Measurements from ENCODE around the gene KAZN. TPM values are rescaled to one million over a fixed set of nuclear protein-coding genes. Genes with fewer than 3 reads are reported as not detected.

KAZN gene
- total RNA-seq, 2 donors from 2014 or later, result 0.46 to 0.58 TPM

GRCh38 chr1:14987829-14988603, 389.5 kb downstream of the KAZN start:
- Mint-ChIP-seq H3K27me3 (ENCODE audit: low read depth) (no peaks in the 10 kb centered on the region), H3K36me3 (ENCODE audit: insufficient read depth in 2 of 2) (no peaks in the 10 kb centered on the region), H3K9me3 (no peaks in the 10 kb centered on the region), H3K27ac (no peak overlapping the region), H3K4me3 (no peak overlapping the region), H3K4me1 (ENCODE audit: low read depth) (no peaks in the 10 kb centered on the region)
- DNase-seq, result no peak
- ATAC-seq (replicated peaks in 1 of 2), result no peak

DNA sequence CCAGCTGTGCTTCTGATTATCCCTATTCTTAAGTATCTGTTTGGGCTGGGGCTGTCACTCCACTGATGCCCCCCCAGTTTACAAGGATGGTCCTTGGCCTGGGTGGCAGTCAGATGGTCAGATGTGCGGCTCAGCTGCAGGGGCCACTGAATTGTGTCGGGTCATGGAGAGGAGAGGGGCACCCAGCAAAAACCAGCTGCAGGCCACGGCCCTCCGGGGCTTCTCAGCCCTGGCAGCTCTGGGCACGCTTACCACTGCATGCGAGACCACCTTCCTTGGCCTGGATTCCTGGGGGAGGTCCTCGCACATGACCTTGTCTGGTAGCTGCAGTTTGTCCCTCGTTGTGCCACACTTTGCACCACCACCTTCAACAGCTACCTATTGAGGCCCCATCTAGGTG, 390.2 kb downstream of the KAZN start:
- Mint-ChIP-seq H3K27ac (no peak overlapping the region), H3K4me1 (ENCODE audit: low read depth) (no peaks in the 10 kb centered on the region), H3K36me3 (ENCODE audit: insufficient read depth in 2 of 2) (no peaks in the 10 kb centered on the region), H3K27me3 (ENCODE audit: low read depth) (no peaks in the 10 kb centered on the region), H3K4me3 (no peak overlapping the region), H3K9me3 (no peaks in the 10 kb centered on the region)
- DNase-seq (no peak), ATAC-seq (replicated peaks in 1 of 2) (no peak)

DNA sequence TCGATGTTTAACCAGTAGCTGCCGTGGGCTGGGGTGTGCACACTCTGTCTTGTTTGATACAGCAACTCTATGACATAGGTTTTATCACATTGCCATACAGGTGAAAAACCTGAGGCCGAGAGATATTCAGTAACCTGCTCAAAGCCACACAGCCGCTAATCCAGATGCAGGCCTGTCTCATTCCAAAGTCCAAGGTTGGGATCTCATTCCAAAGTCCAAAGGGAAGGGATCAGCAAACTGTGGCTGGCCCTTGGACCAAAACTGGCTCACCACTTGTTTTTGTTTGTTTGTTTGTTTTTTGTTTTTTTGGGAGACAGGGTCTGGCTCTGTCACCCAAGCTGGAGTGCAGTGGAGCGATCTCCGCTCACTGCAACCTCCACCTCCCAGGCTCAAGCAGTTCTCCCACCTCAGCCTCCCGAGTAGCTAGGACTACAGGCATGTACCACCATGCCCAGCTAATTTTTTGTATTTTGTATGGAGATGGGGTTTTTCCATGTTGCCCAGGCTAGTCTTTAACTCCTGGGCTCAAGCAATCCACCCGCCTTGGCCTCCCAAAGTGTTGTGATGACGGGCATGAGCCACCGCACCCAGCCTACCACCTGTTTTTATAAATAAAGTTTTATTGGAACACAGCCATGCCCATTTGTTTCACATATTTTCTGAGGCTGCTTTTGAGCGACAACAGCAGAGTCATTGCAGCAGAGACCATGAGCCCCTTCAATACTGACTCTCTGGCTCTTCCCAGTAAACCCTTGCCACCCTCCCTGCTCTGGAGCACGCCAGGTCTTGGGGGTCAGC, 391.6 kb downstream of the KAZN start:
- no peaks in the 10 kb centered on the region for H3K4me1 Mint-ChIP-seq (ENCODE audit: low read depth)
- no peak overlapping the region for H3K4me3 Mint-ChIP-seq
- H3K9me3 Mint-ChIP-seq, result no peaks in the 10 kb centered on the region
- no peaks in the 10 kb centered on the region for H3K27me3 Mint-ChIP-seq (ENCODE audit: low read depth)
- ATAC-seq (replicated peaks in 1 of 2) (no peak), DNase-seq (no peak)
- H3K36me3 Mint-ChIP-seq (ENCODE audit: insufficient read depth in 2 of 2), result no peaks in the 10 kb centered on the region
- no peak overlapping the region for H3K27ac Mint-ChIP-seq

GRCh38 chr1:14993414-14993813, 394.9 kb downstream of the KAZN start:
- Mint-ChIP-seq H3K4me3 (no peak overlapping the region), H3K9me3 (no peaks in the 10 kb centered on the region), H3K27ac (no peak overlapping the region), H3K4me1 (ENCODE audit: low read depth) (no peaks in the 10 kb centered on the region), H3K36me3 (ENCODE audit: insufficient read depth in 2 of 2) (no peaks in the 10 kb centered on the region), H3K27me3 (ENCODE audit: low read depth) (no peaks in the 10 kb centered on the region)
- ATAC-seq (replicated peaks in 1 of 2) (no peak), DNase-seq (no peak)

- Mint-ChIP-seq H3K27ac (no peak overlapping the region), H3K4me3 (no peak overlapping the region), H3K36me3 (ENCODE audit: insufficient read depth in 2 of 2) (no peaks in the 10 kb centered on the region), H3K9me3 (no peaks in the 10 kb centered on the region), H3K4me1 (ENCODE audit: low read depth) (no peaks in the 10 kb centered on the region), H3K27me3 (ENCODE audit: low read depth) (no peaks in the 10 kb centered on the region)
- ATAC-seq (replicated peaks in 1 of 2) (no peak), DNase-seq (no peak)
These were observed 395.7 kb downstream of the KAZN start for GRCh38 chr1:14994148-14994547.

GRCh38 chr1:14994841-14995437, 396.5 kb downstream of the KAZN start:
- no peak overlapping the region for H3K27ac Mint-ChIP-seq
- ATAC-seq (replicated peaks in 1 of 2), result no peak
- no peaks in the 10 kb centered on the region for H3K9me3 Mint-ChIP-seq
- H3K36me3 Mint-ChIP-seq (ENCODE audit: insufficient read depth in 2 of 2), result no peaks in the 10 kb centered on the region
- no peak overlapping the region for H3K4me3 Mint-ChIP-seq
- no peaks in the 10 kb centered on the region for H3K4me1 Mint-ChIP-seq (ENCODE audit: low read depth)
- DNase-seq, result no peak
- H3K27me3 Mint-ChIP-seq (ENCODE audit: low read depth), result no peaks in the 10 kb centered on the region

GRCh38 chr1:14996133-14997050, 397.9 kb downstream of the KAZN start:
- no peak for ATAC-seq (replicated peaks in 1 of 2)
- Mint-ChIP-seq H3K4me3 (no peak overlapping the region), H3K4me1 (ENCODE audit: low read depth) (no peaks in the 10 kb centered on the region), H3K9me3 (no peaks in the 10 kb centered on the region), H3K27me3 (ENCODE audit: low read depth) (no peaks in the 10 kb centered on the region), H3K36me3 (ENCODE audit: insufficient read depth in 2 of 2) (no peaks in the 10 kb centered on the region), H3K27ac (no peak overlapping the region)
- DNase-seq, result no peak

DNA sequence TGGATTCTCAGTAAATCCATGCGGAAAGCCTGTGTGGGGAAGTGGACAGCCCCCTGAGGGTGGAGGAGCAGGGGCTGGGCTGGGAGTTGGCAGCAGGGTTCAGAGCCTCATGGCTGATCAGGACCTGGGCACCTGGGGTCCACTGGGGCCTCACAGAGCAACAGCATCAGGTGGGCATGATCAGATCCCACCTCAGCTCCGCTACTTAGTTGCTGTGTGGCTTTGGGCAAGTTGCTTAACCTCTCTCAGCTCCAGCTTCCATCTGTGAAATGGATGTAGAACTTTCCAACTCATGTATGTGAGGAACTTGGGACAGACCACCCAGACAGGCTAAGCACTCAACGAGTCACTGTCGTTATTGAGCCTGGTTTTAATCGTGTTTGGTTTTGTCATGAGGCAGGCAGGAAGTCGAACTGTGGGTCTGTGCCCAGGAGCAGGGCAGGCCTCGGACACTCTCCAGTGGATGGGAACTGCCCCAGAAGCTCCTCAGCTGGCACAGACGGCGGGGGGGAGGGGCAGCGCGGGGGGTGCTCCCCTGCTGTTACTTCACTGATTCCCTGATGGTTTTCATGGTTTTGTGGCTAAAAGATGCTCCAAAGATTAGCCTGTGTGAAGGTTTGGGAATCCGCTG, 399.3 kb downstream of the KAZN start:
- Mint-ChIP-seq H3K4me1 (ENCODE audit: low read depth) (no peaks in the 10 kb centered on the region), H3K27ac (no peak overlapping the region), H3K27me3 (ENCODE audit: low read depth) (no peaks in the 10 kb centered on the region), H3K36me3 (ENCODE audit: insufficient read depth in 2 of 2) (no peaks in the 10 kb centered on the region), H3K9me3 (no peaks in the 10 kb centered on the region), H3K4me3 (no peak overlapping the region)
- DNase-seq (no peak), ATAC-seq (replicated peaks in 1 of 2) (no peak)

GRCh38 chr1:14999441-14999840, 401.0 kb downstream of the KAZN start:
- H3K36me3 Mint-ChIP-seq (ENCODE audit: insufficient read depth in 2 of 2), result no peaks in the 10 kb centered on the region
- H3K4me3 Mint-ChIP-seq, result no peak overlapping the region
- ATAC-seq (replicated peaks in 1 of 2) (no peak), DNase-seq (no peak)
- no peaks in the 10 kb centered on the region for H3K27me3 Mint-ChIP-seq (ENCODE audit: low read depth)
- H3K9me3 Mint-ChIP-seq, result no peaks in the 10 kb centered on the region
- H3K27ac Mint-ChIP-seq, result no peak overlapping the region
- no peaks in the 10 kb centered on the region for H3K4me1 Mint-ChIP-seq (ENCODE audit: low read depth)

- no peaks in the 10 kb centered on the region for H3K36me3 Mint-ChIP-seq (ENCODE audit: insufficient read depth in 2 of 2)
- DNase-seq (no peak), ATAC-seq (replicated peaks in 1 of 2) (no peak)
- no peaks in the 10 kb centered on the region for H3K9me3 Mint-ChIP-seq
- H3K4me1 Mint-ChIP-seq (ENCODE audit: low read depth), result no peaks in the 10 kb centered on the region
- no peaks in the 10 kb centered on the region for H3K27me3 Mint-ChIP-seq (ENCODE audit: low read depth)
- H3K4me3 Mint-ChIP-seq, result no peak overlapping the region
- H3K27ac Mint-ChIP-seq, result no peak overlapping the region
These were observed 401.5 kb downstream of the KAZN start for GRCh38 chr1:15000030-15000429.

- no peaks in the 10 kb centered on the region for H3K9me3 Mint-ChIP-seq
- no peaks in the 10 kb centered on the region for H3K36me3 Mint-ChIP-seq (ENCODE audit: insufficient read depth in 2 of 2)
- H3K4me1 Mint-ChIP-seq (ENCODE audit: low read depth), result no peaks in the 10 kb centered on the region
- H3K27me3 Mint-ChIP-seq (ENCODE audit: low read depth), result no peaks in the 10 kb centered on the region
- no peak overlapping the region for H3K27ac Mint-ChIP-seq
- DNase-seq (no peak), ATAC-seq (replicated peaks in 1 of 2) (no peak)
- no peak overlapping the region for H3K4me3 Mint-ChIP-seq
These were observed 402.2 kb downstream of the KAZN start for GRCh38 chr1:15000671-15001070.

DNA sequence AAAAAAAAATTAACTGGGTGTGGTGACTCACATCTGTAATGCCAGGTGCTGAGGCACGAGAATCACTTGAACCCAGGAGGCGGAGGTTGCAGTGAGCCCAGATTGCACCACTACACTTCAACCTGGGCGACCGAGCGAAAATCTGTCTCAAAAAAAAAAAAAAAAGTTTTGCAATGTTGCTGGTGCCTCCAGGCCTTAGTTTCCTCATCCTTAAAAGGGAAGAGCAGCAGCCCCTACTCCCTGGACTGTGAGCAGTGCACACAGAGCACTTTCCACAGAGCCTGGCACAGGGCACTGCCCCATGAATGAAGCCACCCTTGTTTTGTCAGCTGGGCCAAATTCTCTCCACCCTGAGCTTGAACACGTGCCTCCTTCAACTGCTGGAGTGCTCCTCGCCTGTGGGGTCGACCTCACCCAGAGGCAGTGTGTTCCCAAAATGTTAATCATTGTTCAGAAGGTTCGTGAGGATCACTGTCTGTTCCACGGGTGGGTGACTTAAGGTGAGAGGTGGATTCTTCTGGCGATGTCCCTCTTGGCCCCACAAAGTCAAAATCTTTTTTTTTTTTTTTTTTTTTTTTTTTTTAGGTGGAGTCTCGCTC, 402.9 kb downstream of the KAZN start:
- ATAC-seq (replicated peaks in 1 of 2) (no peak), DNase-seq (no peak)
- Mint-ChIP-seq H3K9me3 (no peaks in the 10 kb centered on the region), H3K4me3 (no peak overlapping the region), H3K4me1 (ENCODE audit: low read depth) (no peaks in the 10 kb centered on the region), H3K27me3 (ENCODE audit: low read depth) (no peaks in the 10 kb centered on the region), H3K36me3 (ENCODE audit: insufficient read depth in 2 of 2) (no peaks in the 10 kb centered on the region), H3K27ac (no peak overlapping the region)

All from activated T-cell treated with anti-CD3 and anti-CD28 coated beads, Interleukin-2, amount 50 U/mL, for 72 hours (primary cell).